Measurements from ENCODE around the gene PRCP.
A peak's percentile ranks its signal among the peaks of the same experiment; 100 is the strongest.
"Not testable (repeated sequence)": the region's sequence is repeated elsewhere in the genome, so short reads cannot be mapped to it uniquely, and the experiment has no call there.

PRCP gene

DNA sequence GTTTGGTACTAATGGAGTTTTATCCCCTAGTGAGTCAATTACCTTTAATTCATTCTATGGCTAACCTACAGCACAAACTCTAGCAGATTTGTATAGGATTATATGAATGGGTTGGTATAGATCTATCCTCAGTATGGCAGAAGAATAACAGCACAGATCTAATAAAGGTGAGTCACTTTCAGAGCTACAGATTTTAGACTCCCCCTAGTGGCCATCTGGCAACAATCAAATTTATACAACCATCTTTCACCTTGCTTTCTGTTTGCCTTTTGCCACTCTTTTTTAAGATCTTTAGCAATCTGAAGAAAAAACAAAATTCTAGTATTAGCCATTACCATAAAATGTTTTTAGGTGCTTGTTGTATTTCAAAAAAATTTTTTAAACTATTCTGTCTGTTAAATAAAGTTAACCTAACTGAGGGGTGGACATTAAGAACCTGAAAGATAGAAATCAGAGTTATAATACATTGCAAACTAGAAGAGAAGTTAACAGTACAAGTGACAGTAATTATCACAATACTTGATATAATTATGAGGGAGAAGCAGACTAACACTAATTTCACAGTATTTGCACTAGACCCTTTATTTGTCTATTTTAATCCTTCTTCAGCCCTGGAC, 27.1 kb upstream of the PRCP start:
- Mint-ChIP-seq H3K4me1 (ENCODE audit: low read depth) (peaks cover 21% of the 10 kb centered on the region), H3K27ac (no peak overlapping the region), H3K36me3 (ENCODE audit: low read depth) (peaks cover 35% of the 10 kb centered on the region), H3K27me3 (ENCODE audit: low read depth) (no peaks in the 10 kb centered on the region), H3K4me3 (no peak overlapping the region), H3K9me3 (no peaks in the 10 kb centered on the region)
- no peak for DNase-seq (ENCODE audit: low spot score)

DNA sequence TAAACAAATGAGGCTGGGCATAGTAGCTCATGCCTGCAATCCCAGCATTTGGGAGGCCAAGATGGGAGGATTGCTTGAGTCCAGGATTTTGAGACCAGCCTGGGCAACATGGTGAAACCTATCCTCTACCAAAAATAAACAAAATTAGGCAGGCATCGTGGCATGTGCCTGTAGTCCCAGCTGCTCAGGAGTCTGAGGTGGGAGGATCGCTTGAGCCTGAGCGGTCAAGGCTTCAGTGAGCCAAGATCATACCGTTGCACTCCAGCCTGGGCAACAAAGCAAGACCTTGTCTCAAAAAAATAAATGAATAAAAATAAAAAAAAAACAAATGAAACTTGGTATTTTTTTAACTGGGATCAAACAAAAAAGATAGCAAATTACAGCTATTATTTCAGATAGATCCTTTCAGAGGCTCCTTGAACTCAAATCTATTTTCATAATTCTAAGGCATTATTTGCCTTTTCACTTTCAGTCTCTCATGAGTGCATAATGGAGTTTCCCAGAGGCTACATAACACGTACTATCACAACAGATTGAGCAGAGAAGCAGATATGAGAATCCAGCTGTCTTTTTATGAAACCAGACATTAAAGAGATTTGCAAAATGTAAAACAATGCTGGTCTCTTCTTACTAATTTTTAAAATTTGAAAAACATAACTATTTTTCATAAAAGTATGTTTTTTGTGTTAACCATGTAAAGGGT, 24.4 kb upstream of the PRCP start:
- Mint-ChIP-seq H3K27me3 (ENCODE audit: low read depth) (no peaks in the 10 kb centered on the region), H3K4me3 (no peak overlapping the region), H3K27ac (no peak overlapping the region), H3K4me1 (ENCODE audit: low read depth) (peaks cover 36% of the 10 kb centered on the region), H3K9me3 (peaks cover 6% of the 10 kb centered on the region), H3K36me3 (ENCODE audit: low read depth) (peaks cover 34% of the 10 kb centered on the region)
- no peak for DNase-seq (ENCODE audit: low spot score)

DNA sequence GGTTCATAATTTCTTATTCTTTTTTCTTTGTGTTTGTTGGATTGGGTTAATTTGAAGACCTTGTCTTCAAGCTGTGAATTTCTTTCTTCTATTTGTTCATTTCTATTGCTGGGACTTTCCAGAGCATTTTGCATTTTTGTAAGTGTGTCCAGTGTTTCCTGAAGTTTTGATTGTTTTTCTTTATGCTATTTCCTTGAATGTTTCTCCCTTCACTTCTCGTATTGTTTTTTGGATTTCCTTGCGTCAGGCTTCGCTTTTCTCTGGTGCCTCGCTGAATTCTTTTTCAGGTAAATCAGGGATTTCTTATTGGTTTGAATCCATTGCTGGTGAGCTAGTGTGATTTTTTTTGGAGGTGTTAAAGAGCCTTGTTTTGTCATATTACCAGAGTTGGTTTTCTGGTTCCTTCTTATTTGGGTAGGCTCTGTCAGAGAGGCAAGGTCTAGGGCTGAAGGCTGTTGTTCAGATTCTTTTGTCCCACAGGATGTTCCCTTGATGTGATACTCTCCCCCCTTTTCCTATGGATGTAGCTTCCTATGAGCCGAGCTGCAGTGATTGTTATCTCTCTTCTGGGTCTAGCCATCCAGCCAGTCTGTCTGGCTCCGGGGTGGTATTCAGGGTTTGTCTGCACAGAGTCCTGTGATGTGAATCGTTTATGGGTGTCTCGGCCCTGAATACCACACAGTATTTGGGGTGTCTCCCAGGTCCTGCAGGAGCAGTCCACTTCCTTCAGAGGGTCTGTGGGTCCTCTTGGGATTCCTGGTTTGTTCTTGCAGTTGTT, 22.4 kb upstream of the PRCP start:
- Mint-ChIP-seq H3K9me3 (peaks cover 20% of the 10 kb centered on the region), H3K36me3 (ENCODE audit: low read depth) (peaks cover 45% of the 10 kb centered on the region), H3K4me1 (ENCODE audit: low read depth) (peaks cover 45% of the 10 kb centered on the region)
- H3K27me3 Mint-ChIP-seq (ENCODE audit: low read depth); H3K4me3 Mint-ChIP-seq; DNase-seq (ENCODE audit: low spot score); H3K27ac Mint-ChIP-seq: not testable (repeated sequence)

DNA sequence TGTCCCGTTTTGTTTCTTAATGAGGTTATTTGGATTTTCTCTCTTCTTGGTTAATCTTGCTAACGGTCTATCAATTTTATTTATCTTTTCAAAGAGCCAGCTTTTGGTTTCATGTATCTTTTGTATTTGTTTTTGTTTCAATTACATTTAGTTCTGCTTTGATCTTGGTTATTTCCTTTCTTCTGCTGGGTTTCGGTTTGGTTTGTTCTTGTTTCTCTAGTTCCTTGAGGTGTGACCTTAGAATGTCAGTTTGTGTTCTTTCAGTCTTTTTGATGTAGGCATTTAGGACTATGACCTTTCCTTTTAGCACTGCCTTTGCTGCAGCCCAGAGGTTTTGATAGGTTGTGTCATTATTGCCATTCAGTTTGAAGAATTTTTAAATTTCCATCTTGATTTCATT, 20.0 kb upstream of the PRCP start:
- not testable (repeated sequence) for H3K27me3 Mint-ChIP-seq (ENCODE audit: low read depth); DNase-seq (ENCODE audit: low spot score)
- Mint-ChIP-seq H3K4me3 (peak overlapping the region; percentile 73), H3K27ac (peak overlapping the region; percentile 90), H3K9me3 (peaks cover 20% of the 10 kb centered on the region), H3K4me1 (ENCODE audit: low read depth) (peaks cover 39% of the 10 kb centered on the region), H3K36me3 (ENCODE audit: low read depth) (peaks cover 49% of the 10 kb centered on the region)

DNA sequence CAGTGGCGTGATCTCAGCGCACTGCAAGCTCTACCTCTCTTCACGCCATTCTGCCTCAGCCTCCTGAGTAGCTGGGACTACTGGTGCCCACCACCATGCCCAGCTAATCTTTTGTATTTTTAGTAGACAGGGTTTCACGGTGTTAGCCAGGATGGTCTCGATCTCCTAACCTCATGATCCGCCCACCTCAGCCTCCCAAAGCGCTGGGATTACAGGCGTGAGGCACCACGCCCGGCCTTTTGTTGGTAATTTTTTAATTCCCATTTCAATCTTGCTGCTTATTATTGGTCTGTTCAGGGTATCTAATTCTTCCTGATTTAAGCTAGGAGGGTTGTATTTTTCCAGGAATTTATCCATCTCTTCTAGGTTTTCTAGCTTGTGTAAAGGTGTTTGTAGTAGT, 19.6 kb upstream of the PRCP start:
- H3K4me3 Mint-ChIP-seq: peak overlapping the region; percentile 73
- peaks cover 39% of the 10 kb centered on the region for H3K4me1 Mint-ChIP-seq (ENCODE audit: low read depth)
- peak overlapping the region; percentile 90 for H3K27ac Mint-ChIP-seq
- H3K36me3 Mint-ChIP-seq (ENCODE audit: low read depth): peaks cover 51% of the 10 kb centered on the region
- H3K27me3 Mint-ChIP-seq (ENCODE audit: low read depth); DNase-seq (ENCODE audit: low spot score): not testable (repeated sequence)
- H3K9me3 Mint-ChIP-seq: peaks cover 20% of the 10 kb centered on the region

DNA sequence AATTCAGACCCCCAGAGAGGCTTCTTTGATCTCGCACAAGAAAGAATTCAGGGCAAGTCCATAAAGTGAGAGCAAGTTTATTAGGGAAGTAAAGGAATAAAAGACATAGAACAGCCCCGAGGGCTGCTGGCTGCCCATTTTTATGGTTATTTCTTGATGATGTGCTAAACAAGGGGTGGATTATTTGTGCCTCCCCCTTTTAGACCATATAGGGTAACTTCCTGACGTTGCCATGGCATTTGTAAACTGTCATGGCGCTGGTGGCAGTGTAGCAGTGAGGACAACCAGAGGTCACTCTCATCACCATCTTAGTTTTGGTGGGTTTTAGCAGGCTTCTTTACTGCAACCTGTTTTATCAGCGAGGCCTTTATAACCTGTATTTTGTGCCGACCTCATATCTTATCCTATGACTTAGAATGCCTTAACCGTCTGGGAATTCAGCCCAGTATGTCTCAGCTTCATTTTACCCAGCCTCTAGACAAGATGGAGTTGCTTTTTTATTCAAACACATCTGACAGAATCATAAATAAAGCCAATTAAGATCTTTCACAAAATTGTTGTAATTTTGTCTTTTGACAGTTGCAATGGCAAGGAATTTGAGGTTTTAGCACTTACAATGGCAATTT, 8.9 kb upstream of the PRCP start:
- DNase-seq (ENCODE audit: low spot score): no peak
- Mint-ChIP-seq H3K9me3 (peaks cover 12% of the 10 kb centered on the region), H3K4me1 (ENCODE audit: low read depth) (peaks cover 25% of the 10 kb centered on the region), H3K36me3 (ENCODE audit: low read depth) (peaks cover 21% of the 10 kb centered on the region), H3K27me3 (ENCODE audit: low read depth) (no peaks in the 10 kb centered on the region), H3K27ac (no peak overlapping the region), H3K4me3 (no peak overlapping the region)

DNA sequence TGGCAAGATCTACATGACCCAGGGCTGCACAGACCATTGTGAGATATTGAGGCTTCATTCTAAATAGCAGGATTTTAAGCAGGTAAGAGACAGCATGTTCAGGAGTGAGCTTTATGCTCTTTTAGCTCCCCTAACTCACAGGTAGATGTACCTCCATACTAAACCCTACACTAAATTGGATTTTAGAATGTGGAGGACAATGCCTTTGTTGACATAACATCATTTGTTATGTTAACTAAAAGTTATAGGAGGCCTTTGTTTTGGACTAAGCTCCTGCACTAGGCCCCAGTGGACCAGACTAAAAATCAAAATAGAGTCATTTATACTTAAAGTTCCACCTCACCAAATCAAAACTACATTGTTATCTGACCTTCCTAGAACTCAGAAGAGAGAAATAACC, 8.1 kb upstream of the PRCP start:
- H3K4me1 Mint-ChIP-seq (ENCODE audit: low read depth): peaks cover 32% of the 10 kb centered on the region
- H3K27me3 Mint-ChIP-seq (ENCODE audit: low read depth): no peaks in the 10 kb centered on the region
- no peak for DNase-seq (ENCODE audit: low spot score)
- no peak overlapping the region for H3K4me3 Mint-ChIP-seq
- H3K27ac Mint-ChIP-seq: no peak overlapping the region
- peaks cover 12% of the 10 kb centered on the region for H3K9me3 Mint-ChIP-seq
- peaks cover 19% of the 10 kb centered on the region for H3K36me3 Mint-ChIP-seq (ENCODE audit: low read depth)

DNA sequence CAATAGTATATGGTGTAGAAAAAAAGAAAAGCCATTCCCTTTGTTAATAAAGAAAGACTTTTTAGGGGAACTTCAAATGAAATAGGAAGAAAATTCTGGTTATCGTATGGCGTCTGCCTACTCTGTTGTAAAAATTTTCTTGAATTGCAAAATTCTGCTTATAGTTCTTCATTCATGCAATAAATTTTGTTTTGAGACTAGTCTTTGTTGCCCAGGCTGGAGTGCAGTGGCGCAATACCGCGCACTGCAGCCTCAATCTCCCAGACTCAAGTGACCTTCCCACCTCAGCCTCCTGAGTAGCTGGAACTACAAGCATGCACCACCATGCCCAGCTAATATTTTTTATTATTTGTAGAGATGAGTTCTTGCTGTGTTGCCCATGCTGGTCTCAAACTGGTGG, 7.1 kb upstream of the PRCP start:
- no peak for DNase-seq (ENCODE audit: low spot score)
- peaks cover 15% of the 10 kb centered on the region for H3K36me3 Mint-ChIP-seq (ENCODE audit: low read depth)
- H3K27me3 Mint-ChIP-seq (ENCODE audit: low read depth): no peaks in the 10 kb centered on the region
- H3K27ac Mint-ChIP-seq: no peak overlapping the region
- H3K4me1 Mint-ChIP-seq (ENCODE audit: low read depth): peaks cover 39% of the 10 kb centered on the region
- H3K9me3 Mint-ChIP-seq: peaks cover 7% of the 10 kb centered on the region
- no peak overlapping the region for H3K4me3 Mint-ChIP-seq

DNA sequence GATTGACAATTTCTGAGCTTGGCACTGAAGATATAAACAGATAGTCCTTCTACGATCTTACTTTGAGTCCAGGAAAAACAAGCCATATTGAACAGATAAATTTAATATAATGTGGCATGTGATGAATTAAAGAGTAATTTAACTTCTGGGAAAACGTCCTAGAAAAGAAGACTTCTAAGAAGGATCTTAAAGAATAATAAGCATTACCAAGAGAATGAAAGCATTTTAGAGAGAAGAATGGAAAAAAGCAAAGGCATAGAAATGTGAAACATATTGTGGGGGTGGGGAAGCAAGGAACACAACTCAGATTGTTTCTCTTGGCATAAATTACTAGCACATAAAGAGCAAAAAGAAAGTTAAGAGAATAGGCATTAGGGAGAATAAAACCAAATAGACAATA, 6.7 kb upstream of the PRCP start:
- no peaks in the 10 kb centered on the region for H3K27me3 Mint-ChIP-seq (ENCODE audit: low read depth)
- no peak for DNase-seq (ENCODE audit: low spot score)
- H3K4me1 Mint-ChIP-seq (ENCODE audit: low read depth): peaks cover 43% of the 10 kb centered on the region
- H3K4me3 Mint-ChIP-seq: peak overlapping the region; percentile 4
- no peak overlapping the region for H3K27ac Mint-ChIP-seq
- peaks cover 10% of the 10 kb centered on the region for H3K36me3 Mint-ChIP-seq (ENCODE audit: low read depth)
- H3K9me3 Mint-ChIP-seq: peaks cover 6% of the 10 kb centered on the region

DNA sequence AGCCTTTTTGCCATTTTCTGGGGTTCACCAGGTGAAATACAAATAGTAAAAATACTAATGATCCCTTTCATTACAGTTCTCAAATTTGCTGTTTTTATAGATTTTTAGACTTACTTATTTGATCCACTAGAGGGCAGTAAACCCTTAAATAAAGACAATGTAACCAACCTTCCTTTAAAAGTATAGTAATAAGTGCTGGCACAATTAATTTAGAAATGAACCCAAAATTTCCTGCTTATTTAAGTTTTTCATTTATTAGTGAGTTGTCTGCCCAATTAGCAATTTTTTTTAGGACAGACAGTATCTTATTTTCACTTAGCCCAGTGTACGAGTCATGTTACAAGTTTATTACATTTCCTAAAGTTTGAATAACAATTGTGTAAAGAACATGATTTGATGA, 6.0 kb upstream of the PRCP start:
- DNase-seq (ENCODE audit: low spot score): no peak
- Mint-ChIP-seq H3K4me3 (peak overlapping the region; percentile 4), H3K27me3 (ENCODE audit: low read depth) (no peaks in the 10 kb centered on the region), H3K4me1 (ENCODE audit: low read depth) (peaks cover 43% of the 10 kb centered on the region), H3K27ac (peak overlapping the region; percentile 26), H3K9me3 (no peaks in the 10 kb centered on the region), H3K36me3 (ENCODE audit: low read depth) (peaks cover 3% of the 10 kb centered on the region)

DNA sequence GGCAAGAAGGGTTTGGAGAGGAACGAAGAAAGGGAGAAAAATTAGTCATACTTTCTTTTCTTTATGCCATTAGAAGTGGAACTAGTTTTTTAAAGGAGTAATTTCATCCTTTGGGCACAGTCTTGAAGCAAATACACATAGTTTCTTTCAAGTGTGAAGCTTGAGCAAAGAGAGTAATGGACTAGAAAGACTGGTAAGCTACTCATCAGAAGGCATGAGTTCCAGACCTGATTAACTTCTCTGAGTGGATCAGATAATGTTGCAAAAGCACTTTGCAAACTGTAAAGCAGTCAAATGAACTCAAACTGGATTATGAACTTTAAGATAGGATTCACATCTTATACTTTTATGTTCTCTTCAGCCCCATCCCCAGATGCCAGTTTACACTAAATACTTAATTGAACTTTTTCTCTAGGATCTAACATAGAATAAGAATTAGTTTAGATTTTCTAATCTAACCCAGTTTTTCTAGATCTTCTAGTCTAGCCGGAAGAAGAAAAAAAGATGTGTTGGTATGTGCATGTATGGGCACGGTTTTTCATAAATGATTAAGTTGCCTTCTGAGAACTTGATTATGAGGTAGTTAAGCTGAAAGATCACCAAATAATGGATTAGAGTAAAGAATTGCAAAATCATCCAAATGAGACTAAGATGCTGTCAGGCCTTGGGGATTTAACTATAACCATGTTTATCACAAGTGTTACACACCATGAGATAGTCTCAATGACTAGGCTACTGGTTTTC, 3.8 kb upstream of the PRCP start:
- no peak for DNase-seq (ENCODE audit: low spot score)
- H3K36me3 Mint-ChIP-seq (ENCODE audit: low read depth): no peaks in the 10 kb centered on the region
- H3K4me1 Mint-ChIP-seq (ENCODE audit: low read depth): peaks cover 56% of the 10 kb centered on the region
- H3K9me3 Mint-ChIP-seq: no peaks in the 10 kb centered on the region
- no peak overlapping the region for H3K27ac Mint-ChIP-seq
- H3K4me3 Mint-ChIP-seq: no peak overlapping the region
- no peaks in the 10 kb centered on the region for H3K27me3 Mint-ChIP-seq (ENCODE audit: low read depth)

DNA sequence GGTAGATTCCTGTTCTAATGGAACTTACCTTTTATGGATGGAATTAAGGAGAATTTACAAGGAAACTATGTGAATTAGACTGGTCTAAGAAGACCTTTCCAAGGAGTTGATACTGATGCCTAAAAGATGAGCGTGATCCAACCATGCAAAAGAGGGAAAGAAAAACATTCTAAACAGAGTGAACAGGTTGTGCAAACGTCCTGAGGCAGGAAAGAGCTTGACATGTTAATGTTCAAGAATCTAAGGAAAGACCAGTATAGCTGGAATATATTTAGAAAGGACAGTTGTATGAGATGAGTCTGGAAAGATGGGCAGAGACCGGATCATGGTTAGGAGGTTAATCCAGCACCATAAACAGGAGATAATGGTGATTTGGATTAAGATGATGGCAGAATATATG, 2.6 kb upstream of the PRCP start:
- Mint-ChIP-seq H3K27me3 (ENCODE audit: low read depth) (no peaks in the 10 kb centered on the region), H3K36me3 (ENCODE audit: low read depth) (no peaks in the 10 kb centered on the region), H3K9me3 (no peaks in the 10 kb centered on the region), H3K4me1 (ENCODE audit: low read depth) (peaks cover 55% of the 10 kb centered on the region), H3K4me3 (peak overlapping the region; percentile 100), H3K27ac (peak overlapping the region; percentile 99)
- no peak for DNase-seq (ENCODE audit: low spot score)

DNA sequence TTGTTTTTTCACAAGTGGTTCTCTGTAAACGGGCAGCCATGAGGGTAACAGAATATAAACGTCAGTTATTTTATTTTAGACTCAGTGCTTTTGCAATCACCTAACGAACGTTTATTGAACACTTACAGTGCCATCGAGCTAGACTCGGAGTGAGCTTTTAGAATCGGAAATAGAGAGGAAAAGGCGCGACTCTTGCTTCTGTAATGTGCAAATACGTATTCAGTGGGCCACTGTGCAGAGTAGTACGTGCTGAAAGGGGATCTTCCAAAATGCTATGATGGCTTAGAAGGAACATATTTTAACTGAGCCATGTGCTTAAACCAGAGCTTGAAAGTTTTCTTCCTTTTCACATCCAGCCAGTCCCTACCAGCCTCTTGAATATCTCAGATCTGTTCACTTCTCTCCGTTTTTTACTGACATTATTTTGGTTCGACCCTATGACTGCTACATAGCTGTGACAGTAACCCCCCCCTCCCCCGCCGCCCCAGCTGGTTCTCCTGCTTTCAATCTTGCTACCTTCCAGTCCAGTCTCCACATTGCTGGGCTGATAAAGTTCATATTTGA, 1.8 kb upstream of the PRCP start:
- peaks cover 52% of the 10 kb centered on the region for H3K4me1 Mint-ChIP-seq (ENCODE audit: low read depth)
- H3K27me3 Mint-ChIP-seq (ENCODE audit: low read depth): no peaks in the 10 kb centered on the region
- H3K9me3 Mint-ChIP-seq: no peaks in the 10 kb centered on the region
- H3K36me3 Mint-ChIP-seq (ENCODE audit: low read depth): no peaks in the 10 kb centered on the region
- H3K27ac Mint-ChIP-seq: peak overlapping the region; percentile 99
- peak overlapping the region; percentile 100 for H3K4me3 Mint-ChIP-seq
- no peak for DNase-seq (ENCODE audit: low spot score)

Measured in T-helper 2 cell treated with Interferon-gamma antibody and Interleukin-4, amounts not matched to agents 5 μg/mL and 100 μg/mL, for 36 hours (primary cell).